Fibroblast of the conjunctiva (primary cell): ENCODE results near the gene EVX1.

Experiments used
- DNase-seq: peaks from one replicate; pipeline ENCODE4 v3.0.0-alpha.2; 2010; ENCODE audit warnings: low read depth

Gene EVX1

GRCh38 chr7:27235387-27236311, 7.0 kb upstream of the EVX1 start:
- DNase-seq: peak; percentile 5

DNA sequence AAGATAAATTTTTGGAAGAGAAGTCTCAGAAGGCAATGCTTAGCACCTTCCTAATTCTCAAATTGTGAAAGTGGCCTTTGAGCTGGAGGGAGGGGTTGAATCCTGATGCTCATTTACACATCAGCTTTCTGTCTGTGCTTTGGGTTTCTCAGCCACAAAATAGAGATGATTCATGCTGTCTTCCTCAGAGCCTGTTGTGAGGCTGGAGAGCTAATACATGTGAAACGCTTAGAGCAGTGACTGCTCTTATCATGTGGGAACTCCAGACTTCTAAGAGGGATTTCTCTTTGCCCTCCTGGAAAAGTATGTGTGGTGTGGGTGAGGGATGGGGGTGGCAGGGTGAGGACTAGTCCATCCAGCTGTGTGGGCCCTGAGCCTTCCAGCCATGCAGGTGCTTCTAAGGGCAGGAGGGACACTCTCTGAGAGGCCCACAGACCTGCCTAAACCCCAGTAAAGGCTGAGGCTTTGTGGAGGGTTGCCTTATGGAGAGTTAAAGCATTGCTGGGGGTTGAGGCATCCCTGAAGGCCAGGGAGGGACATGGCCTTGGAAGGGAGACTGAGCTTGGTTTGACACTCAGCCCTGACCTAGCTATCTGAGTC, 4.8 kb upstream of the EVX1 start:
- DNase-seq: no peak

DNA sequence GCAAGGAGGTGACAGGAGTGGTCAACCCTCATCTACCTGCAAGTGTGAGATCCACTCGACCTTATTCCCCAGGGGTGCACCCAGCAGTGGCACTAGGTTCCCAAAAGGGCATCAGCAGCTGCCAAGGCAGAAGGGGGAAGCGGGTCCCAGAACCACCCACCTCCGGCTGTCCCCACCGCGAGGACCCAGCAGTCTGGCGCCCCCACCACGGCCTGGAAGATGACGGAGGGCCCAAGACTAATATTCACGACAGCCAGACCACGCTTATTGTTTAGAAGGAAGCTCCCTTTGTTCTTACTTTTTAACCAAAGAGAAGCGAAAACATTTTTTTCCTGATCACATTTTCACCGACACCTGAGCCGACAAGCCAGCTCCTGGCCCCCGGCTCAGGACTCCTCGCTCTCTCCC, 3.6 kb upstream of the EVX1 start:
- no peak for DNase-seq

DNA sequence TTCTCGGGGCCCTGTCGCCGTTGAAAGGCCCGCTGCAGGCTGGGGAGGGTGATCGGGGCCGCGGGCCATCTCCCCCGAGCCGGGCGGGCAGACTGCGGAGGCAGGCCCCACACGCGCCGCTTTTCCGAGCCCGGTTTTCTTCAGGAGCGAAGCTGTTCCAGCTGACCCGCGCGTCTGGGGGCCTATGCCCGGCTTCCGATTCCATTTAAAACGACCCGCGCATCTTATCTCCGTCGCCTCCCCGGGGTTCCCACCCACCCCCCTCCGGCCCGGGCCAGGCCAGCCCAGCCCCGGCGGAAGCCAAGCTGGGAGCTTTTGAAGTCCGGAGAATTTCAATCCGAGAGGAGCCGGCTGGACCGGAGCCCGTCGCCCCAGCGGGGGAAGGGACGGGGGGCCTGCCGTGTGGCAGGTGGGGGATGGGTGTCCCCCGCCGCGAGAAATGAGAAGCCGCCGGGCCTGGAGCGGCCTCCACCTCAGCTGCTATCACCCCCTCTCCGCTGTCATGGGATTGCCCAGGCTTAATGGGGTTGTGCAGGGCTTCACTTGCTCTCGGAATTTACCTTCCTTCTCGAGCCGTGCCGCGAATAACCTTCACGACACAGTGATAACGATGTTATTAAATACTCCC, 3.1 kb upstream of the EVX1 start:
- no peak for DNase-seq

GRCh38 chr7:27240015-27240731, 2.4 kb upstream of the EVX1 start:
- DNase-seq: no peak

- DNase-seq: no peak
Measured at GRCh38 chr7:27241189-27242056, 1.2 kb upstream of the EVX1 start.

DNA sequence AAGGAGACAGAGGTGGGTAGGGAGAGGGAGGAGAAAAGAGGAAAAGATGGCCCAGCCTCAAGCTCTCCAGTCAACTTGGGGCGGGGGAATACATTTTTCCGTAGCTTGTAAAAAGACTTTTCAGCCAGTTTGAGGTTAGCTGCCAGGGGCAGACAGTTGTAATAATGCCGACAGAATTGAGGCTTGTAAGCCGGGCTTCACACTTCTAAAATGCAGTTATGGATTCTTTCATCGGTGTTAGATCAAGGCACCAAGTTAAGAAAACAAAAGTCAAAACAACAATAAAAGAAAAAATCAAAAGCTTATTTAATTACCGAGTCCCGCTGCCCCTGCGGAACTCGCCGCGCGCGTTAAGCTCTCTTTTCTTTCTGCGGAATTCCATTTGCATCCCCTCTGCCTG, 448 bp upstream of the EVX1 start:
- no peak for DNase-seq

DNA sequence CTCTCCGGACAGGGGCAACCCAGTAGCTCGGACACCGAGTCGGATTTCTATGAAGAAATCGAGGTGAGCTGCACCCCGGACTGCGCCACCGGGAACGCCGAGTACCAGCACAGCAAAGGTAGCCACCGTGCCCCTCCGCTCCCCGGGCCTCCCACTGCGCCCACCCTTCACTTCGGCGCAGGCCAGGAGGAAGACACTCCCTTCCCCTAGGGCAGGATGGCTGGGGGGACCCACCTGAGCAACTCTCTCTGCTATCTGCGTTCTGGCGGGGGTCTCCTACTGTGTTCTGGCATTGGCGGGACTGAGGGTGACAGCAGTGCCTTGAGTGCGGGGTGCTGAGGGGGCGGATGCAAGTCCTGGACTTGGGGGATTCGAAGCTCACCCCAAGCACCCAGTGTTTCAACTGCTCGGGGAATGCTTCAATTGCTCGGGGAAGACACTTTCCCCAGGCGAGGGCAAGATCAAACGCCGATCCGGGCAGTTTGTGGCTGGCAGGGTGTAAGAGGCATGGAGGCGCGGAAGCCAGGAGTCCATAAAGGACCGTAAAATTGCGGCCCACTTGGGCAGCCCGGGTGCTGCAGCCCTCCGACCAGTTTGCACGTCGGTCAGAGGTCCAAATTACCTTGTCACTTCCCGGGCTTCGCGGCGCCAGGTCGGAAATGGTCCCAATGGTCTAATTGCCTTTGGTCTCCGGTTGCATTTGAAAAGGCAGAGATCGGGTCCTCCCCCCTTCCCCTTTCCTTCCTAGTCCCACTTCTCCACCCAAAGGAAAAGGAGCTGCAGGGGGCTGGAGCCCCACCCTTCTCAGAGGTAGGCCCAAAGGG, 950 bp downstream of the EVX1 start:
- DNase-seq: no peak

- no peak for DNase-seq
Measured at GRCh38 chr7:27244488-27245123, 2.0 kb downstream of the EVX1 start.

GRCh38 chr7:27245124-27245797, 2.7 kb downstream of the EVX1 start:
- no peak for DNase-seq

DNA sequence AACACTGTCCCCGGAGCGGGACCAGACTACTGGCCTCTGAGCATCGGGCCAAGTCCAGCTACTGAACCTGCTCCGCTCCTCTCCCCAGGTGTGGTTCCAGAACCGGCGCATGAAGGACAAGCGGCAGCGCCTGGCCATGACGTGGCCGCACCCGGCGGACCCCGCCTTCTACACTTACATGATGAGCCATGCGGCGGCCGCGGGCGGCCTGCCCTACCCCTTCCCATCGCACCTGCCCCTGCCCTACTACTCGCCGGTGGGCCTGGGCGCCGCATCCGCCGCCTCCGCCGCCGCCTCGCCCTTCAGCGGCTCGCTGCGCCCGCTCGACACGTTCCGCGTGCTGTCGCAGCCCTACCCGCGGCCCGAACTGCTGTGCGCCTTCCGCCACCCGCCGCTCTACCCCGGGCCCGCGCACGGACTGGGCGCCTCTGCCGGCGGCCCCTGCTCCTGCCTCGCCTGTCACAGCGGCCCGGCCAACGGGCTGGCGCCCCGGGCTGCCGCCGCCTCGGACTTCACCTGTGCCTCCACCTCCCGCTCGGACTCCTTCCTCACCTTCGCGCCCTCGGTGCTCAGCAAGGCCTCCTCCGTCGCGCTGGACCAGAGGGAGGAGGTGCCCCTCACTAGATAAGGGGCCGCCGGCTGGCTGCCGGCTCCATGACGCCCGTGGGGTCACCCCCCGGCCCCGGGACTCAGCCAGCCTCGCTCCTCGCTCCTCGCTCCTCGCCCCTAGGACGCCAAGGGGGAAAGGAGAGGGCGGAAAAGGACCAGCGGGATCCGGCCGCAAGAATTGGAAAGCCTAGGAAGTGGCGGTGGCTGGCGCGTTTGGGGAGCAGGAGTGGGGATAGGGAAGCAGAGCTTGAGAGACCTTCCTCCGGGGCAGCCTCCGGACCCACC, 3.4 kb downstream of the EVX1 start:
- DNase-seq: no peak

DNA sequence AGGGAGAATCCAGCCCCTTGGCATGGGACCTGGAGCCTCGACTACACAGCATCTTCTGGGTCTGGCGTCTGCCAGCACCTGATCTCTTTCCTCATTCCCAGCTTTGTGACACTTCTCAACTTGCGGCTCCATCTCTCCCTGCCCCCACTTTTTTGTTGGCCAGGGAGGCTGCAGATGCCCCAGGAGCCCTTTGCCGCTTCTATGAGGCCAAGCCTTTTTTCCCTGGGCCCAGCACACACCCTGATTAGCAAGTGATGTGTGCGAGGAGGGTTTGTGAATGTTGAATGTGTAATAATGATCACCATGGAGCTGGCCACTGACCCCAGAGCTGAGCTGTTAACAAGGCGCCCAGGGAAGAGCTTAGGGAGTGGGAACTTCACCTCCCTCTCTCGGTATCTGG, 4.4 kb downstream of the EVX1 start:
- DNase-seq: no peak

- DNase-seq: no peak
Measured at GRCh38 chr7:27247452-27248426, 5.1 kb downstream of the EVX1 start.

- no peak for DNase-seq
Measured at GRCh38 chr7:27248427-27248806, 5.8 kb downstream of the EVX1 start.

DNA sequence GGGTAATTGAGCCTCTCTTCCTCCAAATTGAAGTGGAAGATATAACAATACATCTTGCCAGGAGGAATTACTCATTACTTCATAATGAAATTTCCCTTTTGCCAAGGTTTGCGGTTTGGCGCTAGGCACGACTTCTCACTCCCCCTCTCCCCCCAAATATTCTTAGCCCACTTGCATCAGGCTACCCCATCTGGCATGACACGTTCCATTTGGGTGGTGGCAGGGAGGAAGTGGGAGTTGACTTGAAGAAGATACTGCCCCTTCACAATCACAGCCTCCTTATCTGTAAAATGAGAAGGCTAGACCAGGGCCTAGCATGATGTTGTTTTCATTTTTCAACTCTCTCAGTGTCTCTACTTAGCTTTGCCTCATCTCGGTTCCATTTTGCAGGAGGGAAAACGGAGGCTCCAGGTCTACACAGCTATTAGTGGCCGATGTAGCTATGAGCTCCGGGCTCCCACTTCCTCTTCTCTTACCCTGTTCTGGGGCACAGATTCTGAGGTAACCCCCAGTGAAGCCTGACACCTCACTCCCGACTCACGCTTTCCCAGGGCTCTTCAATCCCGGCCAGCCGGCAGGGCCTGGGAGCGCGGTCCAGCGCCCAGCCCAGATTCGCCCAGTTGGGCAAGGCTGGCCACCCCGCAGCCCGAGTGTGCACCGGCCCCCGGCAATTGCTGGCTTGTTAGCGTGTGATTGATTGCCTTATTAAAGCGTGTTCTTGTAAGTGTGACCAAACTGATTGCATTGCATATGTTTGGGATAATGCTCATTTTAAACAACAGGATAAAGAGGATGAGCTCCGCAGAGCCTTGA, 6.5 kb downstream of the EVX1 start:
- DNase-seq: peak; percentile 17
